ENCODE measurements around the gene MTREX.

The MTREX gene

DNA sequence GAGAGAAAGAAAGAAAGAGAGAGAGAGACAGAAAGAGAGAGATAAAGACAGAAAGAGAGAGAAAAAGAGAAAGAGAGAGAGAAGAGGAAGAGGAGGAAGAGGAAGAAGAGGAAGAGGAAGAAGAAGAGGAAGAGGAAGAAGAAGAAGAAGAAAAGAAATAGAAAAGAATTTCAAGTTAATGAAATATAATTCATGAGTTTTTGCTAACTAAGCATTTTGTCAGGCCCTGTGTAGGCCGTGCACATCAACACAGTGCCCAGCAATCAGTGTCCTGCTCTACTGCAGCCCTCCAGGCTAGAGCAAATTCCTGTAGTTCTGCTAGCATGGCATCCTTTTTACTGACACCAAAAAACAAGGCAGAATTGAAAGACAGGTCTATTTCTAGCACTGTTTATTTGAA lies 164.9 kb downstream of the MTREX start:
- no peak for DNase-seq (ENCODE audit: low read depth)
